Tibial nerve (tissue), 4 donors: ENCODE measurements around the gene USP20.

Experiments used
- EP300 ChIP-seq, 2 donors: sonication (generic); formaldehyde crosslinking; IDR thresholded peaks; one replicate each; pipeline ENCODE4 v1.6.1; 2017; ENCODE audit warnings: antibody characterized with exemption in 2 of 2, mild to moderate bottlenecking in 1 of 2
- POLR2A ChIP-seq, 2 donors: fragments of 450-650 bp; IDR thresholded peaks; one replicate each; pipeline ENCODE4 v1.6.1; 2017; ENCODE audit warnings: antibody characterized with exemption in 2 of 2, mild to moderate bottlenecking in 2 of 2, moderate library complexity in 2 of 2
- TF ChIP-seq, protein P1 (sequence below), 5 experiments: fragments of 200-600 bp in 3 of 5; fragments of 450-650 bp in 2 of 5; sonication (generic) in 3 of 5; IDR thresholded peaks; one replicate each; pipeline ENCODE4 v1.5.1; 2016 to 2019; ENCODE audit warnings: antibody characterized with exemption in 5 of 5, mild to moderate bottlenecking in 3 of 5, moderate library complexity in 2 of 5

DNA sequence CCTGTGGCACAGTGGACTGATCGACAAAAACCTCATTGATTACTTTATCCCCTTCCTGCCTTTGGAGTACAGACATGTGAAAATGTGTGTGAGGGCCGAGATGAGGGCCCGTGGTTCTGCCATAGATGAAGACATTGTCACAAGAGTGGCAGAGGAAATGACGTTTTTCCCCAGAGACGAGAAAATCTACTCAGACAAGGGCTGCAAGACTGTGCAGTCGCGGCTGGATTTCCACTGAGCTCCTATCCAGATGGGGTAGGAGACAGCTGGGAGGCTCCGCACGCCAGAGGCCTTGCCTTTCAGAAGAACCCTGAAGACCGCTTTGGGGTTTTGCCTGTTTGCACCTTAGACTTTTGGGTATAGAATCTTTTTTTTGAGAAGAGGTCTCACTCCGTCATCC lies 25.9 kb upstream of the USP20 start:
- TF ChIP-seq, protein P1, sequence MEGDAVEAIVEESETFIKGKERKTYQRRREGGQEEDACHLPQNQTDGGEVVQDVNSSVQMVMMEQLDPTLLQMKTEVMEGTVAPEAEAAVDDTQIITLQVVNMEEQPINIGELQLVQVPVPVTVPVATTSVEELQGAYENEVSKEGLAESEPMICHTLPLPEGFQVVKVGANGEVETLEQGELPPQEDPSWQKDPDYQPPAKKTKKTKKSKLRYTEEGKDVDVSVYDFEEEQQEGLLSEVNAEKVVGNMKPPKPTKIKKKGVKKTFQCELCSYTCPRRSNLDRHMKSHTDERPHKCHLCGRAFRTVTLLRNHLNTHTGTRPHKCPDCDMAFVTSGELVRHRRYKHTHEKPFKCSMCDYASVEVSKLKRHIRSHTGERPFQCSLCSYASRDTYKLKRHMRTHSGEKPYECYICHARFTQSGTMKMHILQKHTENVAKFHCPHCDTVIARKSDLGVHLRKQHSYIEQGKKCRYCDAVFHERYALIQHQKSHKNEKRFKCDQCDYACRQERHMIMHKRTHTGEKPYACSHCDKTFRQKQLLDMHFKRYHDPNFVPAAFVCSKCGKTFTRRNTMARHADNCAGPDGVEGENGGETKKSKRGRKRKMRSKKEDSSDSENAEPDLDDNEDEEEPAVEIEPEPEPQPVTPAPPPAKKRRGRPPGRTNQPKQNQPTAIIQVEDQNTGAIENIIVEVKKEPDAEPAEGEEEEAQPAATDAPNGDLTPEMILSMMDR (IDR thresholded peaks at IDR 0.05) = no peak
- TF ChIP-seq POLR2A (IDR thresholded peaks at IDR 0.05) = no peak
- TF ChIP-seq EP300 (IDR thresholded peaks at IDR 0.05) = no peak
